HG03469 (cell line): ENCODE data around the gene FPR1.
A peak's percentile ranks its signal among the peaks of the same experiment; 100 is the strongest.

Source experiments
- ATAC-seq: cut with Tn5 transposase; IDR thresholded peaks from one replicate; pipeline ENCODE4 v1.9.1; 2021; ENCODE audit warnings: mild to moderate bottlenecking, moderate library complexity, moderate number of reproducible peaks; ENCODE audit not compliant: unreplicated experiment

The FPR1 gene

GRCh38 chr19:51710163-51710562, 41.5 kb downstream of the FPR1 start:
- no peak for ATAC-seq

GRCh38 chr19:51709575-51709974, 42.1 kb downstream of the FPR1 start:
- ATAC-seq: no peak

GRCh38 chr19:51708811-51709210, 42.9 kb downstream of the FPR1 start:
- no peak for ATAC-seq

- ATAC-seq: no peak
These were observed 44.8 kb downstream of the FPR1 start for GRCh38 chr19:51706885-51707284.

- ATAC-seq: no peak
These were observed 45.4 kb downstream of the FPR1 start for GRCh38 chr19:51706296-51706695.

GRCh38 chr19:51704626-51705025, 47.1 kb downstream of the FPR1 start:
- no peak for ATAC-seq

- ATAC-seq: peak; percentile 68
These were observed 47.8 kb downstream of the FPR1 start for GRCh38 chr19:51703575-51704515.

- ATAC-seq: no peak
These were observed 48.7 kb downstream of the FPR1 start for GRCh38 chr19:51702825-51703574.

- ATAC-seq: no peak
These were observed 49.4 kb downstream of the FPR1 start for GRCh38 chr19:51702103-51702824.

- ATAC-seq: no peak
These were observed 50.1 kb downstream of the FPR1 start for GRCh38 chr19:51701468-51702100.

GRCh38 chr19:51699170-51699569, 52.5 kb downstream of the FPR1 start:
- no peak for ATAC-seq

GRCh38 chr19:51698296-51698695, 53.4 kb downstream of the FPR1 start:
- no peak for ATAC-seq

- ATAC-seq: no peak
These were observed 54.4 kb downstream of the FPR1 start for GRCh38 chr19:51697169-51697776.

- ATAC-seq: no peak
These were observed 55.1 kb downstream of the FPR1 start for GRCh38 chr19:51696606-51697005.
